ENCODE measurements around the gene STUB1.

Gene STUB1

DNA sequence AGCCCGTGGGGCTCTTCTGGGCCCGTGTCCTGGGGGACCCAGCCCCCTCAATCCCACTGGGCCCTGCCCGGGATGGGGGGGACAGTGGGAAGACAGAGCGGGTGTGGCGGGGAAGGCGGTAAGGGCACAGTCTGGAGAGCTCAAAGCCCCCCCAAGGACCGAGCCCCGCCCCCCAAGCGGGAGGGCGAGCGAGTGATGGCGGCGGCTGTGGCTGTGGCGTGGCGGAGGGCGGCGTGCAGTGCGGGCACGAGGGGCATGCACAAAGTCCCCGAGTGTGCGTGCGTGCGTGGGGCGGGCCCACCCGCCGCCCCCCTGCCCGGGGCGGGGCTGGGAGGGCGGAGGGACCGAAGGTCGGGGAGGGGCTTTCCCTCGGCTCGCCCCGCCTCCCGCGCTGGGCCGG is 13.6 kb downstream of the STUB1 start:
- H3K36me3 ChIP-seq (replicated peaks) = no peaks in the 10 kb centered on the region
- peaks cover 31% of the 10 kb centered on the region for H3K27me3 ChIP-seq (replicated peaks)
- TF ChIP-seq CTCF (IDR thresholded peaks at IDR 0.05; ENCODE audit: low read depth, low read length, missing control alignments) = no peak
- in situ Hi-C loops (cut with HindIII; ENCODE audit: low pct_ligation_motif_present, low sequenced_read_pairs) = no loop called here
- no peak overlapping the region for H3K27ac ChIP-seq
- DNase-seq = no peak
- H3K4me3 ChIP-seq (ENCODE audit: low read depth, low read length) = no peak overlapping the region

DNA sequence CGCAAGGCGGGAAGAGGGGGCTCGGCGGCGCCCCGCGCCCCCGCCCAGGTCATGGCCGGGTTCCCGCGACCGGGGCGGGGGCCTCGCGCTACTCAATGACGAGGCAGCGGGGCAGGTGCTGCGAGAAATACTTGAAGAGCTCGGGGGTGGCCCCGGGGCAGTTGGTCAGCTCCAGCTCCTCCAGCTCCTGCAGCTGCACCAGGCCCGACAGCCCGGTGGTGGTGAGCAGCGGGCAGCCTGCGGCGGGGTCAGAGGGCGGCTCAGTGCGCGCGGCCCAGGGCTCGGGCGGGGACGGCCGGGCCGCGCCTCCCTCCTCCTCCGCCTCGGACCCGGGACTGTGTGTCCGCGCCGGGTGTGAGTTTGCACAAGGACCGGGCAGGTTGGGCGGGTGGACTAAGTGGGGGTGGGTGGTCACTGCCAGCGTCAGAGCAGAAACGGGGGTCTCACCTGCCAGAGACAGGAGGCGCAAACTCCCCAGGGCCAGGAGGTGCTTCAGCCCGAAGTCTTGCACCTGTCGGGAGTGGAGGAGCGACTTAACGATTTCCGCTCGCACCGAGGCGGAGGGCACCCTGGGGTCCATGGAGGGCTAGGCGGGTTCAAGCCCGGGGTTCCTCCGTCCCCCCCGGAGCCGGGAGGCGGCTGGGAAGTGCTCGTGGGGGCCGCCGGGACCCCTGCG is 14.1 kb downstream of the STUB1 start:
- Histone ChIP-seq H3K36me3 (replicated peaks) (no peaks in the 10 kb centered on the region), H3K4me3 (ENCODE audit: low read depth, low read length) (no peak overlapping the region), H3K27me3 (replicated peaks) (peaks cover 31% of the 10 kb centered on the region), H3K27ac (no peak overlapping the region)
- no peak for DNase-seq
- no peak for TF ChIP-seq CTCF (IDR thresholded peaks at IDR 0.05; ENCODE audit: low read depth, low read length, missing control alignments)
- in situ Hi-C loops (cut with HindIII; ENCODE audit: low pct_ligation_motif_present, low sequenced_read_pairs) = no loop called here

GRCh38 chr16:694863-695354 is 14.7 kb downstream of the STUB1 start:
- in situ Hi-C loops (cut with HindIII; ENCODE audit: low pct_ligation_motif_present, low sequenced_read_pairs) = no loop called here

GRCh38 chr16:695355-696089 is 15.3 kb downstream of the STUB1 start:
- no peak overlapping the region for H3K27ac ChIP-seq
- in situ Hi-C loops (cut with HindIII; ENCODE audit: low pct_ligation_motif_present, low sequenced_read_pairs) = no loop called here
- no peak for DNase-seq
- H3K4me3 ChIP-seq (ENCODE audit: low read depth, low read length) = no peak overlapping the region
- no peaks in the 10 kb centered on the region for H3K36me3 ChIP-seq (replicated peaks)
- H3K27me3 ChIP-seq (replicated peaks) = peaks cover 40% of the 10 kb centered on the region
- no peak for TF ChIP-seq CTCF (IDR thresholded peaks at IDR 0.05; ENCODE audit: low read depth, low read length, missing control alignments)

More at GRCh38 chr16:694863-695354, 14.7 kb downstream of the STUB1 start:
- Histone ChIP-seq H3K27me3 (replicated peaks) (peaks cover 33% of the 10 kb centered on the region), H3K4me3 (ENCODE audit: low read depth, low read length) (no peak overlapping the region), H3K36me3 (replicated peaks) (no peaks in the 10 kb centered on the region), H3K27ac (no peak overlapping the region)
- no peak for TF ChIP-seq CTCF (IDR thresholded peaks at IDR 0.05; ENCODE audit: low read depth, low read length, missing control alignments)
- no peak for DNase-seq

- peaks cover 65% of the 10 kb centered on the region for H3K27me3 ChIP-seq (replicated peaks)
- no peak for TF ChIP-seq CTCF (IDR thresholded peaks at IDR 0.05; ENCODE audit: low read depth, low read length, missing control alignments)
- no peak for DNase-seq
- in situ Hi-C loops (cut with HindIII; ENCODE audit: low pct_ligation_motif_present, low sequenced_read_pairs) = no loop called here
- no peaks in the 10 kb centered on the region for H3K36me3 ChIP-seq (replicated peaks)
- H3K4me3 ChIP-seq (ENCODE audit: low read depth, low read length) = no peak overlapping the region
- H3K27ac ChIP-seq = no peak overlapping the region
Observed at GRCh38 chr16:698911-699671, 18.9 kb downstream of the STUB1 start.

Data from brain microvascular endothelial cell (primary cell).